GM12878 (cell line): Measurements from ENCODE around the gene INSC. TPM values are rescaled to one million over a fixed set of nuclear protein-coding genes. Genes with fewer than 3 reads are reported as not detected.

ENCODE experiments used
- ATAC-seq: fragments of 200-7000 bp; cut with Tn5 transposase; 3 replicates; pipeline ENCODE4 v1.9.1; 2020; ENCODE audit warnings: mild to moderate bottlenecking, moderate library complexity
- BruUV-seq: library from RNA; stranded (reverse); fragments of 400-500 nt; replicated peaks from 2 replicates; lab custom pipeline; 2021; lab: Mats Ljungman, UMichigan
- CTCF ChIA-PET: fragments of 300-600 bp; sonication (Branson Sonifier 250); formaldehyde crosslinking; extraction: SDS; loops from one replicate; lab custom pipeline; 2021; ENCODE audit warnings: inconsistent platforms; lab: Yijun Ruan, JAX
- POLR2A ChIA-PET: fragments of 350-600 bp; formaldehyde crosslinking; extraction: SDS; loops from one replicate; lab custom pipeline; 2021; ENCODE audit warnings: inconsistent platforms; lab: Charles Lee
- RAD21 ChIA-PET: fragments of 300-600 bp; sonication (Branson Sonifier 250); formaldehyde crosslinking; loops from one replicate; lab custom pipeline; 2023; ENCODE audit warnings: antibody characterized with exemption; ENCODE audit not compliant: unreplicated experiment; lab: Charles Lee
- SMC1A ChIA-PET: fragments of 300-600 bp; sonication (Branson Sonifier 250); formaldehyde crosslinking; loops from one replicate; lab custom pipeline; 2023; ENCODE audit not compliant: unreplicated experiment, uncharacterized antibody; lab: Charles Lee
- DNase-seq: peaks from one replicate; pipeline ENCODE4 v3.0.0-alpha.2; 2011; ENCODE audit warnings: low read depth, low spot score
- FAIRE-seq: peaks from 3 replicates; lab custom pipeline; 2011; peaks lifted over from hg19 to GRCh38; lab: Jason Lieb, UNC
- H2AFZ ChIP-seq: 2 replicates; pipeline ENCODE4 v1.6.0; 2011; ENCODE audit warnings: low read depth, low read length, control low read depth; ENCODE audit not compliant: control insufficient read depth
- H3K27ac ChIP-seq: 2 replicates; pipeline ENCODE4 v1.5.1; 2011; ENCODE audit warnings: control low read depth; ENCODE audit not compliant: control insufficient read depth, insufficient read depth
- H3K27me3 ChIP-seq, 2 experiments: replicated peaks in 1 of 2; 2 replicates each; pipeline versions ENCODE4 v1.6.0 to v1.6.1; 2011; ENCODE audit warnings: low read length in 1 of 2; ENCODE audit not compliant: control insufficient read depth in 2 of 2, insufficient read depth in 2 of 2
- H3K36me3 ChIP-seq, 2 experiments: 2 replicates each; pipeline ENCODE4 v1.5.1; 2011; ENCODE audit warnings: low read length in 1 of 2; ENCODE audit not compliant: control insufficient read depth in 2 of 2, insufficient read depth in 2 of 2
- H3K4me1 ChIP-seq: 2 replicates; pipeline ENCODE4 v1.6.1; 2011; ENCODE audit warnings: mild to moderate bottlenecking, low read length, moderate library complexity, mixed read lengths; ENCODE audit not compliant: control insufficient read depth, insufficient read depth
- H3K4me2 ChIP-seq: 2 replicates; pipeline ENCODE4 v1.6.0; 2011; ENCODE audit warnings: control low read depth; ENCODE audit not compliant: control insufficient read depth, insufficient read depth
- H3K4me3 ChIP-seq: fragments of 200-600 bp; sonication (generic); 2 replicates; pipeline ENCODE4 v1.5.1; 2016
- H3K79me2 ChIP-seq: 2 replicates; pipeline ENCODE4 v1.6.0; 2011; ENCODE audit warnings: low read length; ENCODE audit not compliant: control insufficient read depth, insufficient read depth
- H3K9ac ChIP-seq: 2 replicates; pipeline ENCODE4 v1.8.0; 2011; ENCODE audit warnings: low read length, control low read depth, mixed read lengths; ENCODE audit not compliant: control insufficient read depth, insufficient read depth
- H3K9me3 ChIP-seq: replicated peaks from 3 replicates; pipeline ENCODE4 v1.5.1; 2011; ENCODE audit warnings: mild to moderate bottlenecking, low read length; ENCODE audit not compliant: control insufficient read depth, insufficient read depth
- H4K20me1 ChIP-seq: 2 replicates; pipeline ENCODE4 v1.6.0; 2011; ENCODE audit not compliant: control insufficient read depth, insufficient read depth
- BACH1 ChIP-seq: fragments of 450-650 bp; IDR thresholded peaks from 2 replicates; pipeline ENCODE4 v1.6.1; 2017; ENCODE audit warnings: mild to moderate bottlenecking, borderline replicate concordance
- CREB1 ChIP-seq: IDR thresholded peaks from 2 replicates; pipeline ENCODE4 v1.6.1; 2012; ENCODE audit warnings: low read depth, mild to moderate bottlenecking, inconsistent platforms
- EZH2 ChIP-seq: IDR thresholded peaks from 2 replicates; pipeline ENCODE4 v1.6.1; 2012; ENCODE audit warnings: low read depth, mild to moderate bottlenecking, control low read depth, inconsistent platforms, low read length, borderline replicate concordance; ENCODE audit not compliant: control insufficient read depth
- MAX ChIP-seq: IDR thresholded peaks from 2 replicates; pipeline ENCODE4 v1.6.1; 2012; ENCODE audit warnings: low read depth, low read length, improper control_type of control experiment
- MTA2 ChIP-seq: fragments of 450-650 bp; IDR thresholded peaks from 2 replicates; pipeline ENCODE4 v1.6.1; 2016; ENCODE audit warnings: low read depth, mild to moderate bottlenecking, moderate library complexity
- NFXL1 ChIP-seq: fragments of 450-650 bp; IDR thresholded peaks from 2 replicates; pipeline ENCODE4 v1.6.1; 2017; ENCODE audit warnings: antibody characterized with exemption, mild to moderate bottlenecking, borderline replicate concordance
- REST ChIP-seq: IDR thresholded peaks from 2 replicates; pipeline ENCODE4 v1.6.1; 2012; ENCODE audit warnings: mild to moderate bottlenecking, low read depth, low read length
- SUZ12 ChIP-seq: fragments of 200-600 bp; sonication (generic); IDR thresholded peaks from one replicate; pipeline ENCODE4 v1.6.1; 2018; ENCODE audit warnings: antibody characterized with exemption, mild to moderate bottlenecking; ENCODE audit not compliant: unreplicated experiment
- YBX1 ChIP-seq: fragments of 450-650 bp; IDR thresholded peaks from 2 replicates; pipeline ENCODE4 v1.6.1; 2016; ENCODE audit warnings: antibody characterized with exemption
- WGBS: methylation state at CpG from one replicate; pipeline ENCODE4 v1.1.6; 2016; ENCODE audit warnings: low lambda C conversion rate; ENCODE audit not compliant: insufficient replicate concordance, insufficient coverage; ENCODE audit errors: missing lambda C conversion rate; 5-methylcytosine and 5-hydroxymethylcytosine counted together
- in situ Hi-C: fragments of 300-500 bp; cut with MboI; formaldehyde crosslinking; loops from 9 replicates; pipeline ENCODE4 v1.14.3; 2018; ENCODE audit warnings: mixed read lengths
- intact Hi-C: fragments of 100-400 bp; cut with micrococcal nuclease; formaldehyde crosslinking; loops from one replicate; pipeline ENCODE4 v1.14.2; 2022; ENCODE audit not compliant: unreplicated experiment
- polyA plus RNA-seq, 11 experiments: library from polyadenylated mRNA; depleted of rRNA in 4 of 11; unstranded in 6 of 11; stranded (reverse) in 5 of 11; fragments of >200 nt; fragmentation: Nextera tagmentation in 4 of 11; fragmentation: Illumina TruSeq in 1 of 11; extraction: Ambion mirVana in 4 of 11; extraction: Trizol in 1 of 11; gene quantifications; 1 replicate in 1 of 11; 2 replicates in 10 of 11; pipeline versions ENCODE4 v1.2.1 to v1.2.3, GENCODE V29; 2011 to 2016; ENCODE audit warnings: inconsistent platforms in 2 of 11, missing spikeins in 2 of 11, low read depth in 1 of 11
- total RNA-seq, 4 experiments: library from RNA; depleted of rRNA in 3 of 4; stranded (reverse); fragments of >200 nt in 3 of 4; fragmentation: Illumina TruSeq in 1 of 4; extraction: Trizol in 1 of 4; gene quantifications; 2 replicates each; pipeline versions ENCODE4 v1.2.1 to v1.2.3, GENCODE V29; 2013 to 2021
- TF ChIP-seq, protein P1 (sequence below): fragments of 450-650 bp; IDR thresholded peaks from 2 replicates; pipeline ENCODE4 v1.6.1; 2016; ENCODE audit warnings: mild to moderate bottlenecking, moderate library complexity, borderline replicate concordance

INSC gene
- total and polyA plus RNA-seq, 10 of the 15 experiments (the other 5 are each of a cell fraction or from before 2014, with no cell fraction given) = 0.13 to 0.33 TPM; not detected in 8

- RAD21 ChIA-PET = no interaction called here
- H3K27me3 ChIP-seq = no peaks in the 10 kb centered on the region
- DNase-seq (no peak), ATAC-seq (no peak), FAIRE-seq (no peak)
- TF ChIP-seq BACH1 (no peak), CREB1 (no peak), MAX (no peak), MTA2 (no peak), NFXL1 (no peak), EZH2 (no peak), SUZ12 (no peak), YBX1 (no peak), REST (no peak)
- TF ChIP-seq, protein P1, sequence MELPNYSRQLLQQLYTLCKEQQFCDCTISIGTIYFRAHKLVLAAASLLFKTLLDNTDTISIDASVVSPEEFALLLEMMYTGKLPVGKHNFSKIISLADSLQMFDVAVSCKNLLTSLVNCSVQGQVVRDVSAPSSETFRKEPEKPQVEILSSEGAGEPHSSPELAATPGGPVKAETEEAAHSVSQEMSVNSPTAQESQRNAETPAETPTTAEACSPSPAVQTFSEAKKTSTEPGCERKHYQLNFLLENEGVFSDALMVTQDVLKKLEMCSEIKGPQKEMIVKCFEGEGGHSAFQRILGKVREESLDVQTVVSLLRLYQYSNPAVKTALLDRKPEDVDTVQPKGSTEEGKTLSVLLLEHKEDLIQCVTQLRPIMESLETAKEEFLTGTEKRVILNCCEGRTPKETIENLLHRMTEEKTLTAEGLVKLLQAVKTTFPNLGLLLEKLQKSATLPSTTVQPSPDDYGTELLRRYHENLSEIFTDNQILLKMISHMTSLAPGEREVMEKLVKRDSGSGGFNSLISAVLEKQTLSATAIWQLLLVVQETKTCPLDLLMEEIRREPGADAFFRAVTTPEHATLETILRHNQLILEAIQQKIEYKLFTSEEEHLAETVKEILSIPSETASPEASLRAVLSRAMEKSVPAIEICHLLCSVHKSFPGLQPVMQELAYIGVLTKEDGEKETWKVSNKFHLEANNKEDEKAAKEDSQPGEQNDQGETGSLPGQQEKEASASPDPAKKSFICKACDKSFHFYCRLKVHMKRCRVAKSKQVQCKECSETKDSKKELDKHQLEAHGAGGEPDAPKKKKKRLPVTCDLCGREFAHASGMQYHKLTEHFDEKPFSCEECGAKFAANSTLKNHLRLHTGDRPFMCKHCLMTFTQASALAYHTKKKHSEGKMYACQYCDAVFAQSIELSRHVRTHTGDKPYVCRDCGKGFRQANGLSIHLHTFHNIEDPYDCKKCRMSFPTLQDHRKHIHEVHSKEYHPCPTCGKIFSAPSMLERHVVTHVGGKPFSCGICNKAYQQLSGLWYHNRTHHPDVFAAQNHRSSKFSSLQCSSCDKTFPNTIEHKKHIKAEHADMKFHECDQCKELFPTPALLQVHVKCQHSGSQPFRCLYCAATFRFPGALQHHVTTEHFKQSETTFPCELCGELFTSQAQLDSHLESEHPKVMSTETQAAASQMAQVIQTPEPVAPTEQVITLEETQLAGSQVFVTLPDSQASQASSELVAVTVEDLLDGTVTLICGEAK = no peak
- POLR2A ChIA-PET = no interaction called here
- no peaks in the 10 kb centered on the region for H3K4me1 ChIP-seq
- H2AFZ ChIP-seq = no peak overlapping the region
- BruUV-seq = no TSS peak
- no peak overlapping the region for H3K4me3 ChIP-seq
- SMC1A ChIA-PET = no interaction called here
- no peaks in the 10 kb centered on the region for H4K20me1 ChIP-seq
- H3K9ac ChIP-seq = no peak overlapping the region
- no peaks in the 10 kb centered on the region for H3K9me3 ChIP-seq
- no peaks in the 10 kb centered on the region for H3K79me2 ChIP-seq
- no peaks in the 10 kb centered on the region for H3K36me3 ChIP-seq
- intact Hi-C loops = no loop called here
- in situ Hi-C loops = no loop called here
- H3K27ac ChIP-seq = no peak overlapping the region
- 0% methylated on average over 1 of the region's 1 CpG for WGBS
- no peak overlapping the region for H3K4me2 ChIP-seq
- CTCF ChIA-PET = no interaction called here
Measured at GRCh38 chr11:15295695-15296094, 181.0 kb downstream of the INSC start.
